Brain pericyte (primary cell): Measurements from ENCODE around the gene SEH1L.

Experiments used
- DNase-seq: peaks from one replicate; pipeline ENCODE4 v3.0.0-alpha.2; 2012; ENCODE audit warnings: low read depth, low spot score

The SEH1L gene

DNA sequence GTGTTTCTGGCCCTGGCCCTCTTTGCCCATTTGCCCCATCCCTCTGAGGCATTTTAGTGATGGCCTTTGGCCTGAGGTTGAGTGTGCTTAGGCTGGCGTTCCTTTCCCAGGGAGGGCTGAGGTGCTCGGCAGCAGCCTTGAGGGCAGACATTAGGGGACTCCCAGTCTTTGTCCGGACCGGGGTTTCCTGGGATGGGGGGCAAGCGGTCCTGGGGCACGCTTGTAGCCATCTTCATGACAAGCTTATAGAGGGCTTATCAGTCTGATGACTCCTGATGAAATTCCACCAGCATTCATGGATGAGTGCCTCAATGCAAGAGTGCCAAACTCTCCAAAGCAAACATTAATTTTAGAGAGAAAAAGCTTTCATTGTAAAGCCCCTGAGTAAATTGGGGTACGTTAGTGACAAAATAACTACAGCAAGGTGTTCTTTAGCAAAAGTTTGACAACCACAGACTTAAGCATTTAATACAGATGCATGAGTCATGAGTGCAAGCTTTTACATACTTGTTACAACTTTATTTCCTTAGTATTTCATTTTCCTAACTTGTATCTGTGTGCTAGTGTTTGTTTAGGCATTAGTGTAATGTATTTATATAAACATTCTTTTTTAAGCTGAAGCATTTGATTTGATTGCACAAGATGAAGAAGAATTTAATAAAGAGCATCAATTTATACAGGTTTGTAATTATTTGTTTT lies 89.0 kb downstream of the SEH1L start:
- DNase-seq: no peak
